Measurements from ENCODE around the gene IGDCC3. TPM values are rescaled to one million over a fixed set of nuclear protein-coding genes. Genes with fewer than 3 reads are reported as not detected.

Gene IGDCC3
- total and polyA plus RNA-seq, 2 donors (not counting 3 experiments of a cell fraction or from before 2014, with no cell fraction given): 0.03 TPM; not detected in 1

DNA sequence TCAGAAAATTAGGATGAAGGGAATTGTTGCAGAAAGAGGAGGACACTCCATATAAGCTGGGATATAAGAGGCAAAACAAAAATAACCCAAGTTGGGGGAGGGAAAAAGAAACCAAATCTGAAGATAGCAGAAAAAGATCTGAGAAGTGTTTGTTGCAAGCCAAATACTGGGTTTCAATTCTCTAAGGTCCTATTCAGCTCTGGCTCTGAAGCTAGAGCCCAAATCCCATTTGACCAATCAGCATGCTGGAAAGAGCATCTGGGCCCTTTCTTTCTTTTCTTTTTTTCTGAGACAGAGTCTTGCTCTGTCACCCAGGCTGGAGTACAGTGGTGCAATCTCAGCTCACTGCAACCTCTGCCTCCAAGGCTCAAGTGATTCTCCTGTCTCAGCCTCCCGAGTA is 17.3 kb downstream of the IGDCC3 start:
- Histone ChIP-seq H3K9ac (replicated peaks; ENCODE audit: extremely low read depth, insufficient read depth, low read length) (no peak overlapping the region), H3K4me3 (replicated peaks in 1 of 3; ENCODE audit: insufficient read depth in 1 of 3, low read depth in 1 of 3, low read length in 3 of 3) (no peak overlapping the region), H3K9me3 (replicated peaks; ENCODE audit: control insufficient read depth, insufficient read depth, low read length) (no peaks in the 10 kb centered on the region), H3K4me2 (ENCODE audit: insufficient read depth, low read length) (no peak overlapping the region), H3K9me1 (replicated peaks; ENCODE audit: control insufficient read depth, extremely low read depth, insufficient read depth, low read length) (no peaks in the 10 kb centered on the region), H3K27me3 (ENCODE audit: control insufficient read depth in 2 of 2, insufficient read depth in 2 of 2, low read length in 2 of 2) (peaks cover 16 to 29% of the 10 kb centered on the region in 2 experiments), H4K20me1 (replicated peaks; ENCODE audit: control insufficient read depth, extremely low read depth, insufficient read depth, low read length) (no peaks in the 10 kb centered on the region), H3K27ac (ENCODE audit: insufficient read depth, low read depth, low read length) (no peak overlapping the region), H2AFZ (ENCODE audit: low read depth, low read length) (no peak overlapping the region), H3K36me3 (ENCODE audit: control insufficient read depth in 2 of 2, extremely low read depth in 1 of 2, insufficient read depth in 2 of 2, low read length in 2 of 2) (no peaks in the 10 kb centered on the region), H3K4me1 (ENCODE audit: control insufficient read depth, extremely low read depth, insufficient read depth, low read length) (no peaks in the 10 kb centered on the region), H3K79me2 (ENCODE audit: control insufficient read depth, insufficient read depth, low read length) (no peaks in the 10 kb centered on the region)
- FAIRE-seq (no peak), DNase-seq (ENCODE audit: low read depth, low spot score) (no peak)
- TF ChIP-seq EZH2 (IDR thresholded peaks at IDR 0.05; ENCODE audit: borderline replicate concordance, low read depth, low read length, severe bottlenecking) (no peak), GATA2 (IDR thresholded peaks at IDR 0.05; ENCODE audit: insufficient read depth, insufficient read length, low read depth, low read length) (no peak), JUN (IDR thresholded peaks at IDR 0.05; ENCODE audit: borderline replicate concordance, insufficient read depth, insufficient read length, low read depth) (no peak), POLR2A (IDR thresholded peaks at IDR 0.05; ENCODE audit: low read depth, low read length) (no peak), POLR2AphosphoS5 (IDR thresholded peaks at IDR 0.05; ENCODE audit: insufficient read depth, low read depth, low read length) (no peak), MYC (IDR thresholded peaks at IDR 0.05; ENCODE audit: low read depth, low read length) (no peak), FOS (IDR thresholded peaks at IDR 0.05; ENCODE audit: borderline replicate concordance, insufficient read depth, low read length) (no peak)
- TF ChIP-seq, protein P1, sequence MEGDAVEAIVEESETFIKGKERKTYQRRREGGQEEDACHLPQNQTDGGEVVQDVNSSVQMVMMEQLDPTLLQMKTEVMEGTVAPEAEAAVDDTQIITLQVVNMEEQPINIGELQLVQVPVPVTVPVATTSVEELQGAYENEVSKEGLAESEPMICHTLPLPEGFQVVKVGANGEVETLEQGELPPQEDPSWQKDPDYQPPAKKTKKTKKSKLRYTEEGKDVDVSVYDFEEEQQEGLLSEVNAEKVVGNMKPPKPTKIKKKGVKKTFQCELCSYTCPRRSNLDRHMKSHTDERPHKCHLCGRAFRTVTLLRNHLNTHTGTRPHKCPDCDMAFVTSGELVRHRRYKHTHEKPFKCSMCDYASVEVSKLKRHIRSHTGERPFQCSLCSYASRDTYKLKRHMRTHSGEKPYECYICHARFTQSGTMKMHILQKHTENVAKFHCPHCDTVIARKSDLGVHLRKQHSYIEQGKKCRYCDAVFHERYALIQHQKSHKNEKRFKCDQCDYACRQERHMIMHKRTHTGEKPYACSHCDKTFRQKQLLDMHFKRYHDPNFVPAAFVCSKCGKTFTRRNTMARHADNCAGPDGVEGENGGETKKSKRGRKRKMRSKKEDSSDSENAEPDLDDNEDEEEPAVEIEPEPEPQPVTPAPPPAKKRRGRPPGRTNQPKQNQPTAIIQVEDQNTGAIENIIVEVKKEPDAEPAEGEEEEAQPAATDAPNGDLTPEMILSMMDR (IDR thresholded peaks at IDR 0.05; ENCODE audit: extremely low read depth in 1 of 2, insufficient read depth in 1 of 2, low read depth in 1 of 2, low read length in 2 of 2): no peak
- TF ChIP-seq, protein P2, sequence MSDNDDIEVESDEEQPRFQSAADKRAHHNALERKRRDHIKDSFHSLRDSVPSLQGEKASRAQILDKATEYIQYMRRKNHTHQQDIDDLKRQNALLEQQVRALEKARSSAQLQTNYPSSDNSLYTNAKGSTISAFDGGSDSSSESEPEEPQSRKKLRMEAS (IDR thresholded peaks at IDR 0.05; ENCODE audit: insufficient read depth, insufficient read length): no peak
- POLR2A ChIA-PET: no interaction called here
- BruUV-seq (replicated peaks): no TSS peak
- CTCF ChIA-PET: interaction anchor here (0.7 to 1.8 kb wide), 3 partner anchors 13 to 42 kb away, joined by 3 to 8 read pairs (median 4); no protein-coding TSS in a partner anchor
- dilution Hi-C loops (cut with MboI; ENCODE audit: extremely low pct_ligation_motif_present, low sequenced_read_pairs) (no loop called here), intact Hi-C loops (cut with micrococcal nuclease) (no loop called here)
